Fibroblast of the aortic adventitia (primary cell): ENCODE data around the gene CTNNBL1. TPM values are rescaled to one million over a fixed set of nuclear protein-coding genes. Genes with fewer than 3 reads are reported as not detected.

ENCODE experiments used
- DNase-seq: peaks from one replicate; pipeline ENCODE4 v3.0.0-alpha.2; 2010; ENCODE audit warnings: low read depth
- H3K4me3 ChIP-seq: 2 replicates; pipeline ENCODE4 v1.5.1; 2011; ENCODE audit warnings: low read depth, mild to moderate bottlenecking, control low read depth, low read length, moderate library complexity
- CTCF ChIP-seq: IDR thresholded peaks from 2 replicates; pipeline ENCODE4 v1.5.1; 2011; ENCODE audit warnings: mild to moderate bottlenecking, low read length, control low read depth, inconsistent platforms; ENCODE audit not compliant: insufficient read depth
- total RNA-seq: library from RNA; depleted of rRNA; stranded (reverse); fragments of >200 nt; gene quantifications from 2 replicates; pipeline ENCODE4 v1.2.3, GENCODE V29; 2012; ENCODE audit warnings: low replicate concordance

The CTNNBL1 gene
- total RNA-seq, 1 donor = 23.1 TPM

GRCh38 chr20:37669062-37669772 lies 24.6 kb upstream of the CTNNBL1 start:
- TF ChIP-seq CTCF = no peak
- no peak for DNase-seq

GRCh38 chr20:37669773-37670236 lies 24.0 kb upstream of the CTNNBL1 start:
- no peak overlapping the region for H3K4me3 ChIP-seq
- no peak for DNase-seq
- no peak for TF ChIP-seq CTCF

More at GRCh38 chr20:37669062-37669772, 24.6 kb upstream of the CTNNBL1 start:
- no peak overlapping the region for H3K4me3 ChIP-seq

- no peak for TF ChIP-seq CTCF
- peak; percentile 15 for DNase-seq
- H3K4me3 ChIP-seq = peak overlapping the region; percentile 35
These were observed 23.5 kb upstream of the CTNNBL1 start for GRCh38 chr20:37670351-37670791.

- TF ChIP-seq CTCF = no peak
- no peak for DNase-seq
These were observed 21.7 kb upstream of the CTNNBL1 start for GRCh38 chr20:37672143-37672542.

GRCh38 chr20:37673444-37673843 lies 20.4 kb upstream of the CTNNBL1 start:
- DNase-seq = no peak
- no peak overlapping the region for H3K4me3 ChIP-seq
- no peak for TF ChIP-seq CTCF

More at GRCh38 chr20:37672143-37672542, 21.7 kb upstream of the CTNNBL1 start:
- H3K4me3 ChIP-seq = no peak overlapping the region

- TF ChIP-seq CTCF = no peak
- no peak overlapping the region for H3K4me3 ChIP-seq
- DNase-seq = no peak
These were observed 17.4 kb upstream of the CTNNBL1 start for GRCh38 chr20:37676440-37676839.
